Measurements from ENCODE around the gene CSF2RB. TPM values are rescaled to one million over a fixed set of nuclear protein-coding genes. Genes with fewer than 3 reads are reported as not detected.

Gene CSF2RB
- total RNA-seq = 1 to 10 TPM; 4.2 to 4.8 TPM

GRCh38 chr22:36913427-36914389 is at the start of gene CSF2RB:
CSF2RB (plus strand) TSS chr22:36913628; CDS start chr22:36922208, 8,580 bp downstream.
- H3K27ac Mint-ChIP-seq = peak within 1 kb of the TSS; percentile 74
- peaks cover 14% of the 10 kb centered on the region for H3K27me3 Mint-ChIP-seq
- no peak for ATAC-seq (replicated peaks)
- H3K9me3 Mint-ChIP-seq = no peaks in the 10 kb centered on the region
- peaks cover 11% of the 10 kb centered on the region for H3K4me1 Mint-ChIP-seq
- H3K4me3 Mint-ChIP-seq = peak within 1 kb of the TSS; percentile 14
- H3K36me3 Mint-ChIP-seq (ENCODE audit: low read depth) = no peaks in the 10 kb centered on the region

DNA sequence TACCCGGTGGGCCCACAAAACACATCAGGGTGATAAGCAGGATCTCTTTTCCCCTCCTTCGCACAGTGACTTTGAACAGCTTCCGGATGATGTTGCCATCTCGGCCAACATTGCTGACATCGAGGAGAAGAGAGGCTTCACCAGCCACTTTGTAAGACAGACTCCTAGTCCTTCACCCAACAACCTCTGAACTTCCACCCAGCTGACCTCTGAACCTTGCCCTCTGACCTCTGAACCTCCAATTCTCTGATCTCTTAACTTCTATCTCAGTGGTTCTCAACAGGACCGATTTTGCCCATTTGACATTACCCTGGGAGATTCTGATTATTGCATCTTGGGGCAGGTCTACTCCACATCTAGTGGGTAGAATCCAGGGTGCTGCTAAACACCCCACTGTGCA is 49.4 kb upstream of the CSF2RB start:
- peaks cover 41% of the 10 kb centered on the region for H3K4me1 Mint-ChIP-seq
- peak overlapping the region; percentile 86 for H3K27ac Mint-ChIP-seq
- no peak for ATAC-seq (replicated peaks)
- no peaks in the 10 kb centered on the region for H3K27me3 Mint-ChIP-seq
- H3K4me3 Mint-ChIP-seq = no peak overlapping the region
- peaks cover 34% of the 10 kb centered on the region for H3K36me3 Mint-ChIP-seq (ENCODE audit: low read depth)
- no peaks in the 10 kb centered on the region for H3K9me3 Mint-ChIP-seq

- Mint-ChIP-seq H3K27ac (peak overlapping the region; percentile 86), H3K4me1 (peaks cover 39% of the 10 kb centered on the region), H3K27me3 (no peaks in the 10 kb centered on the region), H3K9me3 (no peaks in the 10 kb centered on the region), H3K36me3 (ENCODE audit: low read depth) (peaks cover 34% of the 10 kb centered on the region), H3K4me3 (peak overlapping the region; percentile 36)
- no peak for ATAC-seq (replicated peaks)
Measured at GRCh38 chr22:36864454-36865215, 48.8 kb upstream of the CSF2RB start.

DNA sequence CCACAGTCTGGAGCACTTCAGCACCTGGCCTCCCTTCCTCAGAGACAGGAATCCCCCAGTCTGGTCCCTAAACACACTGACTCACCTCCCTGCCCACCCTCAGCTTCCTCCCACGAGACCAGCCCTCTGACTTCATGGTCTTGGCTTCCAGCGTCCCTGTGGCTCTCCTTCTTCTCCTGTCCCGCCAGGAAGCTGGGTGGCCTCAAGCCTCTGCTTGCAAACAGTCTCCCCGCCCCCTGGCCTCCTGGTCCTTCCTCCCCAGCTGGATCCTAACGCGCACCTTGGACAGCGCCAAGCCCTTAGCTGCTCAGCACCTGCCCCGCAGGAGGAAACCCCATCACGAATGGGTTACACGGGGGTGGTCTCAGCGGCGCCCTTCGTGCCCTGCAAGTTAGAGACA is 48.1 kb upstream of the CSF2RB start:
- Mint-ChIP-seq H3K4me1 (peaks cover 32% of the 10 kb centered on the region), H3K27me3 (no peaks in the 10 kb centered on the region), H3K27ac (peak overlapping the region; percentile 86), H3K36me3 (ENCODE audit: low read depth) (peaks cover 34% of the 10 kb centered on the region), H3K4me3 (peak overlapping the region; percentile 36), H3K9me3 (no peaks in the 10 kb centered on the region)
- ATAC-seq (replicated peaks) = no peak

DNA sequence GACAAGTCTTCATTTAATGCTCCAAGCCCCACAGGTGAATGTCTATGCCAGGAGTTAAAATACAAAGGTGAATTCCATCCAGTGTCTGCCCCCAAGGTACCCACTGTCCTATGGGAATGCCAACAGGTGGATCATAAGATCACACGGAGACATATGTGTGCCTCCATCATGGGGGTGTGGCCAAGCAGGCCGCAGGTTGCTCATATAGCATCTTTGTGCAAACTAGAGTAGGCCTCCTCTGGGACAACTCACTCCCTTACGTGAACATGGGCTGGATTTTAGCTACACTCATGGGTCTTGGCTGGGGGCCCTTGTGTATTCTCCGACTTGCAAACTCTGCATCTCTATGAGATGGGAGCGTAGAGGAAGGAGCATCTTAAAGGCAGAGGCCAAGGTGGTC is 45.7 kb upstream of the CSF2RB start:
- Mint-ChIP-seq H3K36me3 (ENCODE audit: low read depth) (peaks cover 41% of the 10 kb centered on the region), H3K4me3 (no peak overlapping the region), H3K9me3 (no peaks in the 10 kb centered on the region)

GRCh38 chr22:36868546-36869181 is 44.8 kb upstream of the CSF2RB start:
- Mint-ChIP-seq H3K27me3 (no peaks in the 10 kb centered on the region), H3K36me3 (ENCODE audit: low read depth) (peaks cover 51% of the 10 kb centered on the region), H3K4me1 (peaks cover 42% of the 10 kb centered on the region), H3K27ac (peak overlapping the region; percentile 68), H3K9me3 (no peaks in the 10 kb centered on the region), H3K4me3 (no peak overlapping the region)
- no peak for ATAC-seq (replicated peaks)

More for the DNA sequence above, 45.7 kb upstream of the CSF2RB start:
- Mint-ChIP-seq H3K4me1 (peaks cover 32% of the 10 kb centered on the region), H3K27ac (peak overlapping the region; percentile 68), H3K27me3 (no peaks in the 10 kb centered on the region)
- ATAC-seq (replicated peaks) = no peak

- Mint-ChIP-seq H3K27ac (peak overlapping the region; percentile 92), H3K27me3 (no peaks in the 10 kb centered on the region), H3K36me3 (ENCODE audit: low read depth) (peaks cover 46% of the 10 kb centered on the region), H3K9me3 (no peaks in the 10 kb centered on the region), H3K4me3 (peak overlapping the region; percentile 11), H3K4me1 (peaks cover 42% of the 10 kb centered on the region)
- no peak for ATAC-seq (replicated peaks)
Measured at GRCh38 chr22:36870250-36870649, 43.2 kb upstream of the CSF2RB start.

GRCh38 chr22:36871669-36872081 is 41.8 kb upstream of the CSF2RB start:
- peaks cover 44% of the 10 kb centered on the region for H3K36me3 Mint-ChIP-seq (ENCODE audit: low read depth)
- peaks cover 33% of the 10 kb centered on the region for H3K4me1 Mint-ChIP-seq
- peak overlapping the region; percentile 92 for H3K27ac Mint-ChIP-seq
- H3K27me3 Mint-ChIP-seq = no peaks in the 10 kb centered on the region
- H3K4me3 Mint-ChIP-seq = no peak overlapping the region
- H3K9me3 Mint-ChIP-seq = no peaks in the 10 kb centered on the region
- no peak for ATAC-seq (replicated peaks)

DNA sequence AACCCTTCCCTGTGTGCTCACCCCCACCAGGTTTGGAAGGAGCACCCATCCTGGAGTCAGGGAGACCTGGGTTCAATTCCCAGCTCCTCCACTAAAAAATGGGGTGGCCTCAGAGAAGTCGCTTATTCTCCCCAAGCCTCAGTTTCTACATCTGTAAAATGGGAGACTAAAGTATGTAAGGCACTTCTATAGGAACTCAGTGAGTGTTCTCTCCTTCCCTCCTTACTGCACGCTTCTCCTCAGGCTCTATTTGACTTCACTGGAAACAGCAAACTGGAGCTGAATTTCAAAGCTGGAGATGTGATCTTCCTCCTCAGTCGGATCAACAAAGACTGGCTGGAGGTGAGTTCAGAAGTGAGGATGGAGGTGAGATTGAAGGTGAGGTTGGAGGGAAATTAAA is 41.3 kb upstream of the CSF2RB start:
- Mint-ChIP-seq H3K27me3 (no peaks in the 10 kb centered on the region), H3K4me1 (peaks cover 34% of the 10 kb centered on the region), H3K9me3 (no peaks in the 10 kb centered on the region), H3K27ac (peak overlapping the region; percentile 92), H3K36me3 (ENCODE audit: low read depth) (peaks cover 44% of the 10 kb centered on the region), H3K4me3 (peak overlapping the region; percentile 58)
- no peak for ATAC-seq (replicated peaks)

DNA sequence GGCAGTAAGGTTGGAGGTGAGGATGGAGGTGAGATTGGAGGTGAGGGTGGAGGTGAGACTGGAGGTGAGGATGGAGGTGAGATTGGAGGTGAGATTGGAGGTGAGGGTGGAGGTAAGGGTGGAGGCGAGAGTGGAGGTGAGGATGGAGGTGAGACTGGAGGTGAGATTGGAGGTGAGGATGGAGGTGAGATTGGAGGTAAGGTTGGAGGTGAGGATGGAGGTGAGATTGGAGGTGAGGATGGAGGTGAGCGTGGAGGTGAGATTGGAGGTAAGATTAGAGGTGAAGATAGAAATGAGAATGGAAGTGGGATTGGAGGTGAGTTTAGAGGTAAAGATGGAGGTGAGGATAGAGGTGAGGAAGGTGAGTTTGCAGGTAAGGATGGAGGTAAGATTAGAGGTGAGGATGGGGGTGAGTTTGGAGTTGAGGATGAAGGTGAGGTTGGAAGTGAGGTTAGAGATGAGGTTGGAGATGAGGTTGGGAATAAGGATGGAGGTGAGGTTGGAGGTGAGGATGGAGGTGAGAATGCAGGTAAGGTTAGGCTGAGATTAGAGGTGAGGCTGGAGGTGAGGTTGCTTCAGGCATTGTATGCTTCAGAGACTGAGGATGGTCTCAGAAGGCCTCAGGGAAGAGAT is 40.4 kb upstream of the CSF2RB start:
- ATAC-seq (replicated peaks) = no peak
- Mint-ChIP-seq H3K36me3 (ENCODE audit: low read depth) (peaks cover 53% of the 10 kb centered on the region), H3K27me3 (no peaks in the 10 kb centered on the region), H3K4me1 (peaks cover 34% of the 10 kb centered on the region), H3K9me3 (no peaks in the 10 kb centered on the region), H3K27ac (peak overlapping the region; percentile 92), H3K4me3 (peak overlapping the region; percentile 58)

DNA sequence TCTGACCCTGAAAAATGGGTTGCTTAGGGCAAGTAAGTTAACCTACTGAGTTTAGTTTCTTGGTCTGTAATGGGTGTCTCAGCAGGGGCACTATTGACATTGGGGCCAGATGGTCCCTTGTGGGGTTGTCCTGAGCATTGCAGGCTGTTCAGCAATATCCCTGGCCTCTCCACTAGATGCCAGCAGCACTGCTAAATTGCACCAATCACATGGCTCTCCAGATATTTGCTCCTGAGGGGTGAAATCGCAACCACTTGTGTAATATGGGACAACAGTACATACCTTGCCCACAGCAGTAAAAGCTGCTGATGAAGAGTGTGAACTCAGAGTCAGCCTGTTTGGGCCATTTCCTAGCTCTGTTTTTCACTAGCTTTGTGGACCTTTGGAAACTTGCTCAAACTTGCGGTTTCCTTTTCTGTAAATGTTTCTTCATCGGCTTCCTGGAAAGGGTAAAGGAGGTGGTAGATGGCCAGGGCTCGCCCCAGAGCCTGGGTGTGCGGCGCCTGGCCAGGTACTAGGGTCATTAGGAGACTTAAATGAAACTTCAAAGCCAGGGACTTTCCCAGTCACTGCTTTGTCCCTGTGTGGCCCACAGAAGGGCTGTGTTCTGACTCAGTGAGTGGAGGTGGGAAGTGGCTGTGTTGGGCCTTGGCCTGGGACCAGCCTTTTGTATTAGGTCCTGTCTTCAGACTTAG is 39.7 kb upstream of the CSF2RB start:
- peak; percentile 95 for ATAC-seq (replicated peaks)
- H3K4me1 Mint-ChIP-seq = peaks cover 30% of the 10 kb centered on the region
- H3K27me3 Mint-ChIP-seq = no peaks in the 10 kb centered on the region
- no peaks in the 10 kb centered on the region for H3K9me3 Mint-ChIP-seq
- peak overlapping the region; percentile 92 for H3K27ac Mint-ChIP-seq
- peak overlapping the region; percentile 58 for H3K4me3 Mint-ChIP-seq
- peaks cover 56% of the 10 kb centered on the region for H3K36me3 Mint-ChIP-seq (ENCODE audit: low read depth)

DNA sequence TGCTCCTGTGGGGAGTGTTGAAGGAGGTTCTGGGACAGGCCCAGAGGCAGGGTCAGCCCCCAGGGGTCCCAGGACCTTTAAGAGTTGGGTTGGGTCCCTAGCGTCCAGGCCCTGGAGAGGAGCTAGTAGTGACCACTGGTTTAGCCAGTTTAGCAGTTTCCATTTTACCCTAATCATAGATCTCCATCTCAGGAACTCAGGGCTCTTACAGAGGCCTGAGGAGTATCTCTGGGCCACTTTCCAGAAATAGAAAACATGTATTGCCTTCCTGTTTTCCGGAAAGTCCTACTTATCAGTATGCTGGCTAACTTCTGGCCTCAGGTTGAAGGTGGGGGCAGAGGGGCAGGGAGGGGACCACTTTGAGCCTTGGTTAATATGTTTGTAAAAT is 39.1 kb upstream of the CSF2RB start:
- Mint-ChIP-seq H3K27ac (peak overlapping the region; percentile 92), H3K4me1 (peaks cover 30% of the 10 kb centered on the region), H3K9me3 (no peaks in the 10 kb centered on the region), H3K27me3 (no peaks in the 10 kb centered on the region), H3K36me3 (ENCODE audit: low read depth) (peaks cover 56% of the 10 kb centered on the region), H3K4me3 (peak overlapping the region; percentile 58)
- peak; percentile 1 for ATAC-seq (replicated peaks)

- H3K4me1 Mint-ChIP-seq = peaks cover 30% of the 10 kb centered on the region
- no peak for ATAC-seq (replicated peaks)
- peak overlapping the region; percentile 92 for H3K27ac Mint-ChIP-seq
- H3K9me3 Mint-ChIP-seq = no peaks in the 10 kb centered on the region
- H3K27me3 Mint-ChIP-seq = no peaks in the 10 kb centered on the region
- peaks cover 56% of the 10 kb centered on the region for H3K36me3 Mint-ChIP-seq (ENCODE audit: low read depth)
- peak overlapping the region; percentile 58 for H3K4me3 Mint-ChIP-seq
Measured at GRCh38 chr22:36874736-36875135, 38.7 kb upstream of the CSF2RB start.
